Measurements from ENCODE around the gene NUDCD2. TPM values are rescaled to one million over a fixed set of nuclear protein-coding genes. Genes with fewer than 3 reads are reported as not detected.

Gene NUDCD2
- total and polyA plus RNA-seq, 5 donors = 4.2 to 17.3 (median 13.2) TPM

GRCh38 chr5:163503106-163504078, 43.5 kb upstream of the NUDCD2 start:
- H3K4me1 ChIP-seq (ENCODE audit: control insufficient read depth, insufficient read depth, low read length) = no peaks in the 10 kb centered on the region
- no peaks in the 10 kb centered on the region for H3K27me3 ChIP-seq (ENCODE audit: control insufficient read depth, insufficient read depth)
- no peaks in the 10 kb centered on the region for H3K9me3 ChIP-seq (ENCODE audit: control insufficient read depth, low read length)
- 1% methylated on average over 17 of the region's 17 CpGs for WGBS
- peak overlapping the region; percentile 76 for H3K4me3 ChIP-seq (ENCODE audit: low read length)
- ATAC-seq (peak; percentile 18 to 44), DNase-seq (peak; percentile 66 to 83 (median 76))
- H3K27ac ChIP-seq (ENCODE audit: low read length) = peak overlapping the region; percentile 83
- intact Hi-C loops (cut with DNase I) = loop anchor here in 2 of 4 donors (5.0 to 10.0 kb wide), 2 partner anchors 41 to 49 kb away; partner anchors contain the start of genes HMMR (in 1 of the 2) and NUDCD2 (in 1 of the 2)

- Histone ChIP-seq H3K4me1 (ENCODE audit: control insufficient read depth, insufficient read depth, low read length) (no peaks in the 10 kb centered on the region), H3K27ac (ENCODE audit: low read length) (no peak overlapping the region), H3K4me3 (ENCODE audit: low read length) (peak overlapping the region; percentile 76), H3K9me3 (ENCODE audit: control insufficient read depth, low read length) (no peaks in the 10 kb centered on the region), H3K27me3 (ENCODE audit: control insufficient read depth, insufficient read depth) (no peaks in the 10 kb centered on the region)
- intact Hi-C loops (cut with DNase I) = loop anchor here in 2 of 4 donors (5.0 to 10.0 kb wide), 2 partner anchors 40 to 48 kb away; partner anchors contain the start of genes HMMR (in 1 of the 2) and NUDCD2 (in 1 of the 2)
- DNase-seq (no peak), ATAC-seq (no peak)
- WGBS = 35% methylated on average over 8 of the region's 8 CpGs
Observed at GRCh38 chr5:163502521-163502920, 42.6 kb upstream of the NUDCD2 start.

- Histone ChIP-seq H3K27me3 (ENCODE audit: control insufficient read depth, insufficient read depth) (no peaks in the 10 kb centered on the region), H3K9me3 (ENCODE audit: control insufficient read depth, low read length) (no peaks in the 10 kb centered on the region), H3K27ac (ENCODE audit: low read length) (no peak overlapping the region), H3K4me3 (ENCODE audit: low read length) (no peak overlapping the region), H3K4me1 (ENCODE audit: control insufficient read depth, insufficient read depth, low read length) (no peaks in the 10 kb centered on the region)
- 74% methylated on average over 1 of the region's 1 CpG for WGBS
- DNase-seq (no peak), ATAC-seq (no peak)
- intact Hi-C loops (cut with DNase I) = loop anchor here in 1 of 4 donors (5.0 kb wide), 1 partner anchor 37 kb away; the partner anchor contains the start of genes HMMR and NUDCD2
Observed at GRCh38 chr5:163498886-163499285, 39.0 kb upstream of the NUDCD2 start.

- Histone ChIP-seq H3K9me3 (ENCODE audit: control insufficient read depth, low read length) (no peaks in the 10 kb centered on the region), H3K27me3 (ENCODE audit: control insufficient read depth, insufficient read depth) (no peaks in the 10 kb centered on the region), H3K4me3 (ENCODE audit: low read length) (no peak overlapping the region), H3K4me1 (ENCODE audit: control insufficient read depth, insufficient read depth, low read length) (no peaks in the 10 kb centered on the region), H3K27ac (ENCODE audit: low read length) (no peak overlapping the region)
- ATAC-seq (no peak), DNase-seq (no peak)
- intact Hi-C loops (cut with DNase I) = loop anchor here in 1 of 4 donors (5.0 kb wide), 1 partner anchor 35 kb away; the partner anchor contains the start of genes HMMR and NUDCD2
- 91% methylated on average over 3 of the region's 3 CpGs for WGBS
Observed at GRCh38 chr5:163497315-163497714, 37.4 kb upstream of the NUDCD2 start.

- DNase-seq = no peak
- Histone ChIP-seq H3K4me1 (ENCODE audit: control insufficient read depth, insufficient read depth, low read length) (no peaks in the 10 kb centered on the region), H3K27ac (ENCODE audit: low read length) (no peak overlapping the region), H3K4me3 (ENCODE audit: low read length) (no peak overlapping the region), H3K9me3 (ENCODE audit: control insufficient read depth, low read length) (no peaks in the 10 kb centered on the region), H3K27me3 (ENCODE audit: control insufficient read depth, insufficient read depth) (no peaks in the 10 kb centered on the region)
- WGBS = 96% methylated on average over 1 of the region's 1 CpG
- ATAC-seq = no peak
- intact Hi-C loops (cut with DNase I) = loop anchor here in 1 of 4 donors (5.0 kb wide), 1 partner anchor 34 kb away; the partner anchor contains the start of genes HMMR and NUDCD2
Observed at GRCh38 chr5:163496286-163496685, 36.4 kb upstream of the NUDCD2 start.

GRCh38 chr5:163489745-163490075, 29.8 kb upstream of the NUDCD2 start:
- no peak for ATAC-seq
- Histone ChIP-seq H3K27ac (ENCODE audit: low read length) (no peak overlapping the region), H3K9me3 (ENCODE audit: control insufficient read depth, low read length) (no peaks in the 10 kb centered on the region), H3K27me3 (ENCODE audit: control insufficient read depth, insufficient read depth) (no peaks in the 10 kb centered on the region), H3K4me1 (ENCODE audit: control insufficient read depth, insufficient read depth, low read length) (no peaks in the 10 kb centered on the region), H3K4me3 (ENCODE audit: low read length) (no peak overlapping the region)
- 80% methylated on average over 3 of the region's 3 CpGs for WGBS
- DNase-seq = no peak
- intact Hi-C loops (cut with DNase I) = no loop called here

- no peak overlapping the region for H3K27ac ChIP-seq (ENCODE audit: low read length)
- H3K27me3 ChIP-seq (ENCODE audit: control insufficient read depth, insufficient read depth) = no peaks in the 10 kb centered on the region
- no peak overlapping the region for H3K4me3 ChIP-seq (ENCODE audit: low read length)
- H3K4me1 ChIP-seq (ENCODE audit: control insufficient read depth, insufficient read depth, low read length) = no peaks in the 10 kb centered on the region
- DNase-seq (no peak), ATAC-seq (no peak)
- intact Hi-C loops (cut with DNase I) = no loop called here
- no peaks in the 10 kb centered on the region for H3K9me3 ChIP-seq (ENCODE audit: control insufficient read depth, low read length)
- WGBS = 80% methylated on average over 6 of the region's 6 CpGs
Observed at GRCh38 chr5:163489055-163489744, 29.3 kb upstream of the NUDCD2 start.

- Histone ChIP-seq H3K9me3 (ENCODE audit: control insufficient read depth, low read length) (no peaks in the 10 kb centered on the region), H3K27me3 (ENCODE audit: control insufficient read depth, insufficient read depth) (no peaks in the 10 kb centered on the region), H3K27ac (ENCODE audit: low read length) (no peak overlapping the region), H3K4me3 (ENCODE audit: low read length) (no peak overlapping the region), H3K4me1 (ENCODE audit: control insufficient read depth, insufficient read depth, low read length) (no peaks in the 10 kb centered on the region)
- 98% methylated on average over 1 of the region's 1 CpG for WGBS
- intact Hi-C loops (cut with DNase I) = no loop called here
- no peak for DNase-seq
- no peak for ATAC-seq
Observed at GRCh38 chr5:163478982-163479271, 19.0 kb upstream of the NUDCD2 start.

GRCh38 chr5:163478126-163478981, 18.5 kb upstream of the NUDCD2 start:
- intact Hi-C loops (cut with DNase I) = no loop called here
- ATAC-seq = no peak
- H3K27ac ChIP-seq (ENCODE audit: low read length) = no peak overlapping the region
- no peaks in the 10 kb centered on the region for H3K9me3 ChIP-seq (ENCODE audit: control insufficient read depth, low read length)
- no peak overlapping the region for H3K4me3 ChIP-seq (ENCODE audit: low read length)
- no peak for DNase-seq
- WGBS = 95% methylated on average over 2 of the region's 2 CpGs
- no peaks in the 10 kb centered on the region for H3K4me1 ChIP-seq (ENCODE audit: control insufficient read depth, insufficient read depth, low read length)
- no peaks in the 10 kb centered on the region for H3K27me3 ChIP-seq (ENCODE audit: control insufficient read depth, insufficient read depth)

GRCh38 chr5:163475411-163475810, 15.5 kb upstream of the NUDCD2 start:
- Histone ChIP-seq H3K4me1 (ENCODE audit: control insufficient read depth, insufficient read depth, low read length) (no peaks in the 10 kb centered on the region), H3K27me3 (ENCODE audit: control insufficient read depth, insufficient read depth) (no peaks in the 10 kb centered on the region), H3K4me3 (ENCODE audit: low read length) (no peak overlapping the region), H3K27ac (ENCODE audit: low read length) (no peak overlapping the region), H3K9me3 (ENCODE audit: control insufficient read depth, low read length) (no peaks in the 10 kb centered on the region)
- ATAC-seq (no peak), DNase-seq (no peak)
- 84% methylated on average over 2 of the region's 2 CpGs for WGBS
- intact Hi-C loops (cut with DNase I) = no loop called here
